ENCODE results near the gene ABCC10.

DNA sequence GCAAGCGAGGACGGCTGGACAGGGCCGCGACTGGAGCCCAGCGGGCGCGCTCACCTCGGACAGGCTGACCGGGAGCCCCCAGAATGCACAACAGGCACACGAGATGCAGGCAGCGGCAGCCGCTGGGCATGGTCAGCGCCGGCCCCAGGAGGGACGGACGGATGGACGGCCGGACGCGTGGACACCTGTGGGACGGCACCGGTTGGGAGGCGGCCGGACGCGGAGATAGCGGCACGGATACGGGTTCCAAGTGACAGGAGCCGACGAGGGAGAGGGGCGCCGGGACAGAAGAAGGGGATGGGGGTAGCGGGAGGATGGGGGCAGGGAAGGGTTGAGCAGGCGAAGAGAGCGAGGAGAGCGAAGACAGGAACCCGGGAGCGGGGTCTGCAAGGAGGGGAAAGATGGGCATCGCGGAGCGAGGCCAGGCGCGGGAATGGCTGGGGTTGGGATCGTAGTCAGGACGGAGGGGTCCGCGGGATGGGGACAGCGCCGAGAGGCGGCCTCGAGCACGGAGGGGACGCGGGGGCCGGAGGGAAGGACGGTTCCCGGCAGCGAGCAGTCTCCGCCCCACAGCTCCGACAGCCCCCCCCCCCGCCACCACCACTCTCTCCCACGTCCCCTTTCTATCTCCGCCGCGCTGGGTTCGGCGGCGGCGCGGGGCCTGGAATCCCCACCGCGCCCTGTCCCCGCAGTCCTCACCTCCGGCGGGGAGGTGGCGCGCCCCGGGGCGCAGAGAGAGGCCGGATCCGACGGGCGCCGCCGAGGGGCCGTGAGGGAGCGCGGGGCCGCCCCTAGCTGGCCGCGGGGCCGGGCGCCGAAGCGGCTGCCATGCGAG, 27.6 kb downstream of the ABCC10 start:
- TF ChIP-seq, protein P1, sequence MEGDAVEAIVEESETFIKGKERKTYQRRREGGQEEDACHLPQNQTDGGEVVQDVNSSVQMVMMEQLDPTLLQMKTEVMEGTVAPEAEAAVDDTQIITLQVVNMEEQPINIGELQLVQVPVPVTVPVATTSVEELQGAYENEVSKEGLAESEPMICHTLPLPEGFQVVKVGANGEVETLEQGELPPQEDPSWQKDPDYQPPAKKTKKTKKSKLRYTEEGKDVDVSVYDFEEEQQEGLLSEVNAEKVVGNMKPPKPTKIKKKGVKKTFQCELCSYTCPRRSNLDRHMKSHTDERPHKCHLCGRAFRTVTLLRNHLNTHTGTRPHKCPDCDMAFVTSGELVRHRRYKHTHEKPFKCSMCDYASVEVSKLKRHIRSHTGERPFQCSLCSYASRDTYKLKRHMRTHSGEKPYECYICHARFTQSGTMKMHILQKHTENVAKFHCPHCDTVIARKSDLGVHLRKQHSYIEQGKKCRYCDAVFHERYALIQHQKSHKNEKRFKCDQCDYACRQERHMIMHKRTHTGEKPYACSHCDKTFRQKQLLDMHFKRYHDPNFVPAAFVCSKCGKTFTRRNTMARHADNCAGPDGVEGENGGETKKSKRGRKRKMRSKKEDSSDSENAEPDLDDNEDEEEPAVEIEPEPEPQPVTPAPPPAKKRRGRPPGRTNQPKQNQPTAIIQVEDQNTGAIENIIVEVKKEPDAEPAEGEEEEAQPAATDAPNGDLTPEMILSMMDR (IDR thresholded peaks at IDR 0.05) = peak in 1 of 4 experiments; percentile 31
- TF ChIP-seq POLR2A (IDR thresholded peaks at IDR 0.05) = no peak
- no peak for TF ChIP-seq POLR2AphosphoS5 (IDR thresholded peaks at IDR 0.05)
